SU-DHL-6 (cell line): ENCODE data around the gene NBEAL1.
"Not testable (repeated sequence)": the region's sequence is repeated elsewhere in the genome, so short reads cannot be mapped to it uniquely, and the experiment has no call there.

ENCODE experiments used
- EZH2phosphoT487 ChIP-seq: fragments of 200-600 bp; sonication (generic), shearing (Covaris generic); conservative IDR thresholded peaks from 2 replicates; pipeline ENCODE4 v1.6.1; 2018; ENCODE audit warnings: mild to moderate bottlenecking, antibody characterized with exemption, low read length, moderate library complexity, mixed read lengths
- TF ChIP-seq, protein P1 (sequence below): fragments of 200-600 bp; sonication (generic); IDR thresholded peaks from one replicate; pipeline ENCODE4 v1.5.1; 2017; ENCODE audit warnings: antibody characterized with exemption, mild to moderate bottlenecking, low read length, moderate library complexity; ENCODE audit not compliant: insufficient read depth, poor library complexity, severe bottlenecking

DNA sequence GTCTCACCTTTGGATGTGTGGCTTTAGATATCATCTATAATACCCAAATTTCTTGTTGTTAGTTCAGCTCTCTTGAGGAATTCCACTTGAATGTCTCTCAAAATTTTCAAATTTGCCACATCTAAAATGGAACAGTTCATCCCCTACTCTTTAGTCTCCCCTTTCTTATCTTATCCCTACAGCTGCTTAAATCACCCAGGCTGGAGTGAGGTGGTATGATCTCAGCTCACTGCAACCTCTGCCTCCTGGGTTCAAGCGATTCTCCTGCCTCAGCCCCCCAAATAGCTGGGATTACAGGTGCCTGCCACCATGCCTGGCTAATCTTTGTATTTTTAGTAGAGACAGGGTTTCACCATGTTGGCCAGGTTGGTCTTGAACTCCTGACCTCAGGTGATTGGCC is 71.7 kb downstream of the NBEAL1 start:
- TF ChIP-seq, protein P1, sequence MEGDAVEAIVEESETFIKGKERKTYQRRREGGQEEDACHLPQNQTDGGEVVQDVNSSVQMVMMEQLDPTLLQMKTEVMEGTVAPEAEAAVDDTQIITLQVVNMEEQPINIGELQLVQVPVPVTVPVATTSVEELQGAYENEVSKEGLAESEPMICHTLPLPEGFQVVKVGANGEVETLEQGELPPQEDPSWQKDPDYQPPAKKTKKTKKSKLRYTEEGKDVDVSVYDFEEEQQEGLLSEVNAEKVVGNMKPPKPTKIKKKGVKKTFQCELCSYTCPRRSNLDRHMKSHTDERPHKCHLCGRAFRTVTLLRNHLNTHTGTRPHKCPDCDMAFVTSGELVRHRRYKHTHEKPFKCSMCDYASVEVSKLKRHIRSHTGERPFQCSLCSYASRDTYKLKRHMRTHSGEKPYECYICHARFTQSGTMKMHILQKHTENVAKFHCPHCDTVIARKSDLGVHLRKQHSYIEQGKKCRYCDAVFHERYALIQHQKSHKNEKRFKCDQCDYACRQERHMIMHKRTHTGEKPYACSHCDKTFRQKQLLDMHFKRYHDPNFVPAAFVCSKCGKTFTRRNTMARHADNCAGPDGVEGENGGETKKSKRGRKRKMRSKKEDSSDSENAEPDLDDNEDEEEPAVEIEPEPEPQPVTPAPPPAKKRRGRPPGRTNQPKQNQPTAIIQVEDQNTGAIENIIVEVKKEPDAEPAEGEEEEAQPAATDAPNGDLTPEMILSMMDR: not testable (repeated sequence)
- not testable (repeated sequence) for TF ChIP-seq EZH2phosphoT487
